Smooth muscle cell of the umbilical artery (primary cell): Measurements from ENCODE around the gene CLEC7A. TPM values are rescaled to one million over a fixed set of nuclear protein-coding genes. Genes with fewer than 3 reads are reported as not detected.

Source experiments
- total RNA-seq: library from RNA; depleted of rRNA; stranded (reverse); fragments of >200 nt; gene quantifications from 2 replicates; pipeline ENCODE4 v1.2.3, GENCODE V29; 2014

The CLEC7A gene
- not detected in 2 replicates for total RNA-seq

DNA sequence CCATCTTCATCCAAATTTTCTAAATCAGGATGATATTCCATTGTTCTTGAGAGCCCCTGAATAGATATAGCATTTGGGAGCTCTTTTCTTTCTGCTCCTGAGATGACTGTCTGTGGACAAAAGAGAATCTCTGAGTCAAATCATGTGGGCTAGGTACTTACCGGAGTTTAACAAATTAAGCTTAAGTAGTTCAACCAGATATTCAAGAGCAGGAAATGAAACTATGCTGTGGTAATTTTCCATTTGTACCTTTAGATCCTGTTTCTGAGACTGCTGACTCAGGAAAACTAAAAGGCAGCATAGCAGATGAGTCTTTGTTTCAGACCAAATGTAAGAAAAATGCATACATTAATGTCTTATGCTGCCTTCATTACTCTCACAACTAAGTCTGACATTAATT, at the start of gene CLEC7A:
CLEC7A (minus strand) TSS at position 158 of the 400 bp plus-strand sequence; CDS start at position 41, 117 bp downstream.

DNA sequence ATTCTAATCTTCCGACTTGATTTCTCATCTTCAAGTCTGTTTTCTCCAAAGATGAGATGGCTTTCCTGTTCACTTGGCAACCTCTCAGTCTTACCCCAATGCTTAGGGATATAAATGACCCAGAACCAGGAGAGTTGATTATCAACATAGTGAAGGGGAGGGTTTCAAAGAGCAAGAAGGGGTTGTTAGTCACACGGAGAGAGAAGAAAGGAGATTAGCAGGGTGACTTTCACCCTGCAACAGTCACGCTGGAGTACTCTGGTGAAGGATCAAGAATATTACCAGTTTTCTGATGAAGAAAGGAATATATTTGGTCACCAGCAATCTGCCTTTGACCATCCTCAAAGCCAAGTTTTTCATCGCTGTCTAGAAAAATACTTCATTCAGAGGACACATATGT, 48.8 kb upstream of the CLEC7A start, which contains the start of gene TMEM52B:
TMEM52B (plus strand) TSS at position 212 of the 400 bp plus-strand sequence. CDS start 543 bp downstream, outside the sequence.

DNA sequence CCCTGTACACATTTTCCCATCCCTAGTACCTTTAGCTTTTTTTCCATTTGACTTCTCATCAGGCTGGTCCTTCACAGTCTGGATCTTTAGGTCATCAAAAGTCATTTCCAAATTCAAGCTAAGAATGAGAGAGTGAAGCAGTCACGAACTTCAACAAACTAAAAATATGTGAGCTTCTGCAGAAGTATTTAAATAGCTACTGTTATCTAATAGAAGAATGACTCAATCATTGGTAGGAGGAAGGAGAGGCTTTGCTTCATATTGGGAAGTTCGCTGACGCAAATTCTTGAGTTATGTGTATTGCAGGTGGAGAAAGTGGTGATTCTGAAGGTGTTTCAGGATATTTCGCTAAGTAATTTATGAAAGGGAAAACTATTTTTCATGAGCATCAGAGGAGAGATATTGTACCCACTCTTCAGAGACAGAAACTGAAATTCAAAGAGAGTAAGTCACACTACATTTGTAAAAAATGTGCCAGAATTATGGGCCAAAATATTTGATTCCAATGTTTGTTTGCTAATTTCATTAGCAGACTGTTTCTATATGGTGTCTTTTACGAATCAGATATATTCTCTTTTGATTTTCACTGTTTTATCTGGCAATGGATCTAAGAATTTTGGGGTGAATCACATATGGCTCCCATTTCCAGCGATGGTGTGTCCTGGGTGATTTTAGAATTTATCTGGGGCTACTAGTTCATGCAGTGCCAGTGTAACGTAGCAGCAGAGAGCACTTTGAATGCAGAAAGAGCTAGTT, 42.2 kb upstream of the CLEC7A start, which contains the start of gene OLR1:
OLR1 (minus strand) TSS at position 160 of the 756 bp plus-strand sequence; CDS start at position 105, 55 bp downstream.

DNA sequence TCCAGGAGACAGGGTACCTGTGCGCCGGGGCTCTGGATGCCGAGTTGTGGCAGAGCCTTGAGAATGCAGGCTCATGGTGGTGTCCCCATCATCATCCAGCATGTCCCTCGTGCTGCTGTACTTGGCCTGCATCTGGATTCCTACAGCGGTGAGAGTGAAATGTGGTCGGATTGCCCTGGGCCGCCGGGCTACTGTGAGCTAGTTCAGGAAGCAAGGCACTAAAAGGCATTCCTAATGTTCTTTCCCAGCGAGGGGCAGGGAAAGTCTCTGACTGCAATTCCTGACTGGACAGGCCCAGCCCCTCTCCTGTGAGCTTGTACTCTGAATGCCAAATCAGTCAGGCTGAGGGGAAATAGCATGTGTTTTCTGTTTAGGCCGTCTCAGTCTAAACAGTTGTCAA, 31.2 kb downstream of the CLEC7A start, which contains the start of gene CLEC1A:
CLEC1A (minus strand) TSS at position 195 of the 400 bp plus-strand sequence; CDS start at position 132, 63 bp downstream.

Other genes with a start within 250 kb of the CLEC7A start
- gene KLRF2, start 248.7 kb downstream of the CLEC7A start, total RNA-seq, result not detected in 2 replicates
- gene CLEC2A, start 197.8 kb downstream of the CLEC7A start, total RNA-seq, result not detected in 2 replicates
- gene CLEC12A, start 158.8 kb downstream of the CLEC7A start, total RNA-seq, result not detected in 2 replicates
- gene CLEC1B, start 131.1 kb downstream of the CLEC7A start, total RNA-seq, result not detected in 2 replicates
- not detected in 2 replicates for gene CLEC12B, start 119.6 kb downstream of the CLEC7A start, total RNA-seq
- gene CLEC9A, start 99.5 kb downstream of the CLEC7A start, total RNA-seq, result 0.30 TPM in 1 of 2 replicates, not detected in the other
- gene CLEC1A, start 31.2 kb downstream of the CLEC7A start, total RNA-seq, result not detected in 2 replicates
- 0.23 and 5.0 TPM in 2 replicates for gene OLR1, start 41.9 kb upstream of the CLEC7A start, total RNA-seq
- gene TMEM52B, start 48.8 kb upstream of the CLEC7A start, total RNA-seq, result under 0.01 TPM in 1 of 2 replicates, not detected in the other
- 49.0 and 79.3 TPM in 2 replicates for gene GABARAPL1, start 82.7 kb upstream of the CLEC7A start, total RNA-seq
- gene KLRD1, start 177.7 kb upstream of the CLEC7A start, total RNA-seq, result 0.14 and 0.30 TPM in 2 replicates